ENCODE results near the gene MSANTD1.
"Not testable (repeated sequence)": the region's sequence is repeated elsewhere in the genome, so short reads cannot be mapped to it uniquely, and the experiment has no call there.

MSANTD1 gene

GRCh38 chr4:3287972-3288570 lies 39.1 kb downstream of the MSANTD1 start:
- DNase-seq (ENCODE audit: low read depth in 2 of 3, low spot score in 2 of 3): no peak

- DNase-seq (ENCODE audit: low read depth in 2 of 3, low spot score in 2 of 3): no peak
These were observed 39.7 kb downstream of the MSANTD1 start for GRCh38 chr4:3288571-3289094.

- DNase-seq (ENCODE audit: low read depth in 2 of 3, low spot score in 2 of 3): no peak
These were observed 41.5 kb downstream of the MSANTD1 start for GRCh38 chr4:3290476-3290875.

- DNase-seq (ENCODE audit: low read depth in 2 of 3, low spot score in 2 of 3): no peak
These were observed 41.9 kb downstream of the MSANTD1 start for GRCh38 chr4:3290889-3291321.

GRCh38 chr4:3291411-3291968 lies 42.5 kb downstream of the MSANTD1 start:
- DNase-seq (ENCODE audit: low read depth in 2 of 3, low spot score in 2 of 3): no peak

GRCh38 chr4:3291969-3292570 lies 43.1 kb downstream of the MSANTD1 start:
- DNase-seq (ENCODE audit: low read depth in 2 of 3, low spot score in 2 of 3): no peak

- DNase-seq (ENCODE audit: low read depth in 2 of 3, low spot score in 2 of 3): peak; percentile 67 to 77 (median 75)
These were observed 43.8 kb downstream of the MSANTD1 start, which contains the start of gene RGS12 for GRCh38 chr4:3292571-3293400. Gene RGS12, plus strand, starts transcription at chr4:3293021. Its CDS starts 23,150 bp downstream, at chr4:3316171.

GRCh38 chr4:3293401-3294391 lies 44.7 kb downstream of the MSANTD1 start:
- DNase-seq (ENCODE audit: low read depth in 2 of 3, low spot score in 2 of 3): no peak

- no peak for DNase-seq (ENCODE audit: low read depth in 2 of 3, low spot score in 2 of 3)
These were observed 45.7 kb downstream of the MSANTD1 start for GRCh38 chr4:3294401-3295241.

GRCh38 chr4:3295837-3296624 lies 47.1 kb downstream of the MSANTD1 start:
- no peak for DNase-seq (ENCODE audit: low read depth in 2 of 3, low spot score in 2 of 3)

- DNase-seq (ENCODE audit: low read depth in 2 of 3, low spot score in 2 of 3): no peak
These were observed 47.7 kb downstream of the MSANTD1 start for GRCh38 chr4:3296651-3297050.

- no peak for DNase-seq (ENCODE audit: low read depth in 2 of 3, low spot score in 2 of 3)
These were observed 48.3 kb downstream of the MSANTD1 start for GRCh38 chr4:3297066-3297859.

- no peak for DNase-seq (ENCODE audit: low read depth in 2 of 3, low spot score in 2 of 3)
These were observed 50.4 kb downstream of the MSANTD1 start for GRCh38 chr4:3299122-3299975.

- no peak for DNase-seq (ENCODE audit: low read depth in 2 of 3, low spot score in 2 of 3)
These were observed 51.2 kb downstream of the MSANTD1 start for GRCh38 chr4:3299976-3300671.

- DNase-seq (ENCODE audit: low read depth in 2 of 3, low spot score in 2 of 3): not testable (repeated sequence)
These were observed 51.9 kb downstream of the MSANTD1 start for GRCh38 chr4:3300882-3301281.

- no peak for DNase-seq (ENCODE audit: low read depth in 2 of 3, low spot score in 2 of 3)
These were observed 52.7 kb downstream of the MSANTD1 start for GRCh38 chr4:3301450-3302172.

Measured in activated CD8-positive, alpha-beta memory T cell treated with anti-CD3 and anti-CD28 coated beads for 48 hours (primary cell).